Lung (tissue), 12 donors: ENCODE results near the gene BAIAP2. TPM values are rescaled to one million over a fixed set of nuclear protein-coding genes. Genes with fewer than 3 reads are reported as not detected.
A peak's percentile ranks its signal among the peaks of the same experiment; 100 is the strongest.

Experiments
- ATAC-seq: fragments of 200-7000 bp; cut with Tn5 transposase; one replicate; pipeline ENCODE4 v1.9.1; 2020; ENCODE audit warnings: moderate number of reproducible peaks; ENCODE audit not compliant: insufficient read depth, low FRiP score
- DNase-seq, 3 donors: peaks; one replicate each; pipeline ENCODE4 v3.0.0-alpha.2; 2013 to 2017
- H3K27ac ChIP-seq, 2 donors: one replicate each; pipeline ENCODE4 v1.5.1; 2013; ENCODE audit warnings: mild to moderate bottlenecking in 2 of 2, moderate library complexity in 2 of 2, control low read depth in 1 of 2, inconsistent platforms in 1 of 2, low read depth in 1 of 2, low read length in 1 of 2
- H3K27me3 ChIP-seq, 3 donors: one replicate each; pipeline ENCODE4 v1.5.1; 2013; ENCODE audit warnings: low read length in 2 of 3; ENCODE audit not compliant: control insufficient read depth in 3 of 3, insufficient read depth in 3 of 3
- H3K36me3 ChIP-seq, 4 donors: one replicate each; pipeline ENCODE4 v1.5.1; 2013; ENCODE audit warnings: low read length in 4 of 4, mild to moderate bottlenecking in 1 of 4, moderate library complexity in 1 of 4; ENCODE audit not compliant: control insufficient read depth in 4 of 4, insufficient read depth in 4 of 4
- H3K4me1 ChIP-seq, 5 donors: one replicate each; pipeline ENCODE4 v1.5.1; 2013; ENCODE audit warnings: low read length in 5 of 5, mild to moderate bottlenecking in 2 of 5, moderate library complexity in 1 of 5; ENCODE audit not compliant: control insufficient read depth in 5 of 5, insufficient read depth in 5 of 5
- H3K4me3 ChIP-seq: one replicate; pipeline ENCODE4 v1.5.1; 2013; ENCODE audit warnings: mild to moderate bottlenecking, control low read depth, moderate library complexity
- H3K9ac ChIP-seq, 2 donors: one replicate each; pipeline ENCODE4 v1.5.1; 2013; ENCODE audit warnings: low read length in 2 of 2, control low read depth in 1 of 2; ENCODE audit not compliant: insufficient read depth in 1 of 2
- H3K9me3 ChIP-seq, 4 donors: one replicate each; pipeline ENCODE4 v1.5.1; 2013; ENCODE audit warnings: low read length in 3 of 4, mild to moderate bottlenecking in 1 of 4, moderate library complexity in 1 of 4; ENCODE audit not compliant: control insufficient read depth in 4 of 4, insufficient read depth in 3 of 4
- CTCF ChIP-seq: IDR thresholded peaks from 2 replicates; pipeline ENCODE4 v1.5.1; 2012; ENCODE audit warnings: mild to moderate bottlenecking; ENCODE audit errors: control extremely low read depth, extremely low read depth
- WGBS, 2 donors: extraction: QIAGEN DNeasy Blood & Tissue Kit; methylation state at CpG; one replicate each; pipeline ENCODE4 v1.1.7; 2013; 5-methylcytosine and 5-hydroxymethylcytosine counted together
- polyA plus RNA-seq, 2 donors: library from polyadenylated mRNA; stranded (reverse); fragments of 200-250 nt; gene quantifications; one replicate each; pipeline ENCODE4 v1.2.1, GENCODE V29; 2013
- total RNA-seq, 2 donors: library from RNA; depleted of rRNA in 1 of 2; stranded (reverse); fragments of >200 nt in 1 of 2; gene quantifications; one replicate each; pipeline ENCODE4 v1.2.1, GENCODE V29; 2014 to 2021
- donor health status: control.
- donor health status: control.
- donor health status: Bipolar disorder and iron deficiency.
- donor health status: healthy.
- donor health status: DM: yes; HTN: yes; CAD: no.

BAIAP2 gene
- total and polyA plus RNA-seq, 4 donors, result 59.2 to 141 (median 77.7) TPM

DNA sequence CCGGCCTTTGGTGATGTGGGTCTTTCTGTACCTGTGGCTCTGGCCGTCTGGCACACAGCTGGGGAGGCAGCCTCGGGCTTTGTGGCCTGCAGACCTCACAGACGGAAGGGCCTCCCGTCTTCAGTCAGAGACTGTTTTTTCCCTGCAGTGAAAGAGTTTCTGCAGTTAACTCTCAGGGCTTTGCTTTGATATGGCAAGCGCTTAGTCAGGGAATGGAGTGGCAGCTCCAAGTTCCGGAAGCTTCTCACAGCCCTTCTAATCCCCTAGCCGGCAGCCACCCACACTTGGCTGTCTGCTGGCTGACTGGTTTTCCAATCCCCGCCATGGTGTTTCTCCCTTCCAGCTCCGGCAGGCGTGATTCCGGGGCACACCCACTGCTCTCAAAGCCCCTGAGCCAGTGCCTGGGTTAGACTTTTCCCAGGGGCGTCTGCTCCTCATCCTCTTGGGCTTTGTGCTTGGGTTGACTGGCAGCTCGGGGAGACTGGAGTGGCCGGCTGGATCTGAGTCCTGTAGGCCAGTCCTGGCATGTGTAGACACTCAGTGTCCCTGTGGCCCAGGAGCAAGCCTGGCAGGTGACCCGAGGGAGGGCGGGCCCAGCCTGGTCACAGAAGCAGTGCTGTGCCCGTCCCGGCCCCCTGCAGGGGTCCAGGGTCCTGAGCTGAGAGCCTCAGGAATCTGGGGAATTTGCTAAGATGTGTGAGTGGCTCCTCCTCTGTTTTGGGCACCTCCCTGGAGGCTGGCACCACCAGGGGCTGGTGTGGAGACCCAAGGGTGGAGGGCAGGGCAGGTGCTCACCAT is 29.9 kb downstream of the BAIAP2 start:
- H3K36me3 ChIP-seq, result peaks cover 0 to 20% (median 0%) of the 10 kb centered on the region in 4 donors
- H3K9ac ChIP-seq, result no peak overlapping the region
- no peak overlapping the region for H3K4me3 ChIP-seq

GRCh38 chr17:81065500-81065899 is 30.5 kb downstream of the BAIAP2 start:
- Histone ChIP-seq H3K9ac (no peak overlapping the region), H3K27me3 (no peaks in the 10 kb centered on the region), H3K27ac (peak overlapping the region in 1 of 2 donors; percentile 76), H3K4me1 (peaks cover 0 to 31% (median 11%) of the 10 kb centered on the region in 5 donors), H3K9me3 (no peaks in the 10 kb centered on the region), H3K4me3 (no peak overlapping the region), H3K36me3 (peaks cover 0 to 20% (median 0%) of the 10 kb centered on the region in 4 donors)
- WGBS, 2 donors, result 78 to 92% methylated on average over 10 of the region's 10 CpGs
- no peak for ATAC-seq
- no peak for TF ChIP-seq CTCF
- no peak for DNase-seq

More for the DNA sequence above, 29.9 kb downstream of the BAIAP2 start:
- no peaks in the 10 kb centered on the region for H3K27me3 ChIP-seq
- no peak for TF ChIP-seq CTCF
- peaks cover 0 to 29% (median 11%) of the 10 kb centered on the region in 5 donors for H3K4me1 ChIP-seq
- peak; percentile 5 for ATAC-seq
- H3K27ac ChIP-seq, result peak overlapping the region in 1 of 2 donors; percentile 76
- H3K9me3 ChIP-seq, result no peaks in the 10 kb centered on the region
- WGBS, 2 donors, result 65 to 85% methylated on average over 19 of the region's 19 CpGs
- peak in 1 of 3 donors; percentile 45 for DNase-seq

DNA sequence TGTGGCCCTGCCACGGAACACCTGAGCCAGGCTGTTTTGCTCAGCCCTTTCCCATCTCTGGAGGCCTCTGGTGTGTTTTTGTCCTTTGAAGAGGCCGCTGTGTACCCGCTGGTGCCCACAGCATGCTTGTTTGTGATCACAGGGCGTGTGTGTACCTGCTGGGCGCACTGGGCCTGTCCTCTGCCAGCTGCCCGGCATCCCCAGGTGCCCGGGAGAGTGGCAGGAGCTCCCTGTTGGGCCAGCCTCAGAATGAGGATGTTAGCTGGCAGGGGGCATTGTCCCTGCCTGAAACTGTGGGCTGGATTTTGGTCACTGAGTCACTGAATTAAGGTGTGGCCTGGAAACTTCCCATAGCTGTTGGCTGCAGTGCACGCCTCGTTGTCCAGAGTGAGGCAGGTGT is 31.1 kb downstream of the BAIAP2 start:
- ATAC-seq (no peak), DNase-seq (no peak)
- Histone ChIP-seq H3K4me3 (no peak overlapping the region), H3K9me3 (no peaks in the 10 kb centered on the region), H3K9ac (no peak overlapping the region), H3K4me1 (peaks cover 0 to 34% (median 11%) of the 10 kb centered on the region in 5 donors), H3K27me3 (no peaks in the 10 kb centered on the region), H3K27ac (peak overlapping the region in 1 of 2 donors; percentile 76), H3K36me3 (peaks cover 0 to 20% (median 0%) of the 10 kb centered on the region in 4 donors)
- 73 to 90% methylated on average over 9 of the region's 9 CpGs for WGBS, 2 donors
- no peak for TF ChIP-seq CTCF
